GM18511 (cell line): Measurements from ENCODE around the gene SLC13A3.

ENCODE experiments used
- ATAC-seq: cut with Tn5 transposase; IDR thresholded peaks from one replicate; pipeline ENCODE4 v1.9.1; 2021; ENCODE audit warnings: mild to moderate bottlenecking, moderate library complexity; ENCODE audit not compliant: unreplicated experiment

Gene SLC13A3

DNA sequence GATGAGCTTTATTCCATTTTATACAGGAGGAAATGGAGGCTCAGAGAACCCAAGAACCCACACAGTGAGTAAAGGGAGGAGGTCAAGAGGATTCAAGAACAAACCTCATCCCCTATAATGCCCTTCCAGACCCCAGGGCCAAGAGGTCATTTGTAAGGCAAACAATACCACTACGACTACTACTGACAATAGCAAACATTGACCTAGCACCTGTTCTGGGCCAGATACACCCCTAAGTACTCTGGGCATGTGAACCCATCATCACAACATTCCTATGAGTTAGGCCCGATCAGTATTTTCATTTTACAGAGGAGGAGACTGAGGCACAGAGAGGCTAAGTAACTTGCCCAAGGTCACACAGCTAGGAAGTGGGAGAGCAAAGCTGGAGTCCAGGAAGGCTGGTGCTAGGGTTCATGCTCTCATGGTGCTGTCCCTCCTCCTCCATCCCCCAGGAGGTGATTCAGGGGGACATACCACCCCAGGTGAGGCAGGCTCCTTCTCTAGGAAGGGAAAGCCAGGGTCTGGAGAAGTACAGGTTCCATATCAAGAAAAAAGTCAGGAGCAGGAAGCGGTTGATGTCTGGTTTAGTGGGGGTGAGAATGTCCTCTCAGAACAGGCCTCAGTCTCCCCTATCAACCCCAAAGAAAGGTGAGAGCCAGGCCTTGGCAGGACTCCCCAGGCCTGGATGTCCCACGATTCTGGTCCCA lies 13.7 kb downstream of the SLC13A3 start:
- ATAC-seq = no peak

DNA sequence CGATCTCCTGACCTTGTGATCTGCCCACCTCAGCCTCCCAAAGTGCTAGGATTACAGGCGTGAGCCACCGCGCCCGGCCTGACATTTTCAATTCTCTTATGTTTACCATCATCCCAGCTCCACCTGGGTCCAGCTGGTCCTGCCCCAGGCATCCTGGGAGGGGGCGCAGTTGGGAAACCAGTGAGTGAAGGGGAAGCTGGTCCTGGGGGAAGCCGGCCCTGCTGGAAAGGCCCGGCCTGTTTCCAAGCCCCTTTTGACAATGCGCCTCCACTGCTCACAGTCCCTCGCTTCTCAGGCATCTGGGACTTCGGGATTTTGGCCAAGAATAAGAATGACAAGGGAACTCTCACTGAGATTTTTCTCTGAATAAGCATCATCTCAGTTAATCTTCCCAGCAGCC lies 14.2 kb downstream of the SLC13A3 start:
- no peak for ATAC-seq

DNA sequence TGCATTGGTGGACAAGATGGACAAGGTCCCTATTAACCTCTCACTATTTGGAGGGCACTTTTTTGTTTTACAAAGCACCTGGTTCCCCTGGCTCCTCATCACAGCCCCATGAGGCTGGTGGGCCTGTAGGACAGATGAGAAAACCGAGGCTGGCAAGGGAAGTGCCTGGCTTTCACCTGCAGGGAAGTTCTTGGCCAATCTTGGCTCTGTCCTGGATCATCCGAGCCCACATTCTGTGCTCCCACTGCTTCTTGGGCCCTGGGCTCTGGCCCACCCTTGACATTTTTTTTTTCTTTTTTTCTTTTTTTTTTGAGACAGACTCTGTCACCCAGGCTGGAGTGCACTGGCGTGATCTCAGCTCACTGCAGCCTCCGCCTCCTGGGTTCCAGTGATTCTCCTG lies 14.7 kb downstream of the SLC13A3 start:
- no peak for ATAC-seq

DNA sequence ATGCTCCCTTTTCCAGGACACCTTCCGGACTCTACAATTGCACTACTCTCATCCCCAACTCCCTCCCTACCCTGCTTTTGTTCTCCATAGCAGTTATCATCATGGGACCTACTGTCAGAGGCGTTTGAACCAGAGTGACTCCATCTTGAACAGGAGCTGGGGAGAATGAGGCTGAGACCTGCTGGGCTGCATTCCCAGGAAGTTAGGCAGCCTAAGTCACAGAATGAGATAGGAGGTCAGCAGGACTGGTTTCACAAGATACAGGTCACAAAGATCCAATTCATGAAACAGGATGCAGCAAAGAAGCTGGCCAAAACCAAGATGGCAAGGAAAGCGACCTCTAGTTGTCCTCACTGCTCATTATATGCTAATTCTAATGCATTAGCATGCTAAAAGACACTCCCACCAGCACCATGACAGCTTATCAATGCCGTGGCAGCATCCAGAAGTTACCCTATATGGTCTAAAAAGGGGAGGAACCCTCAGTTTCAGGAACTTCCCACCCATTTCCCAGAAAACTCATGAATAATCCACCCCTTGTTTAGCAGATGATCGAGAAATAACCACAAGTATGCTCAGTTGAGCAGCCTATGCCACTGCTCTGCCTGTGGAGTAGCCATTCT lies 15.6 kb downstream of the SLC13A3 start:
- no peak for ATAC-seq

DNA sequence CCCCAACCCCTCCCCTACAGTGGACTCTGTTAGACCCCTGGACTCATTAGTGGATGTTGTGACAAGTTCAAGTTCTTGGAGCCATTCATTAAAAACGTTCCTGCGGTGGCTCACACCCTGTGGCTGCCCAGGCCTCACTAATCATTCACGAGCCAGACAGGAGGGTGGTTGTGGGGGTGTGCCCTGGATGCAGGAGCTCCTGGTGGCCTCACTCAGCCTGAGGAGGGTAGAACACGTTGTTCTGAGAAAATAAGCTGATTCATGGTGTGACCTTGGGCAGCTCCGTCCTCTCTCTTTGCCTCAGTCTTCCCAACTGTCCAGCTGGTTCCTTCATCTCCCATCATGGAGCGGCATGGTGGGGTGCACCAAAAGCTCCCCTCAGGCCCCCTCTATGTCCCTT lies 16.7 kb downstream of the SLC13A3 start:
- no peak for ATAC-seq

DNA sequence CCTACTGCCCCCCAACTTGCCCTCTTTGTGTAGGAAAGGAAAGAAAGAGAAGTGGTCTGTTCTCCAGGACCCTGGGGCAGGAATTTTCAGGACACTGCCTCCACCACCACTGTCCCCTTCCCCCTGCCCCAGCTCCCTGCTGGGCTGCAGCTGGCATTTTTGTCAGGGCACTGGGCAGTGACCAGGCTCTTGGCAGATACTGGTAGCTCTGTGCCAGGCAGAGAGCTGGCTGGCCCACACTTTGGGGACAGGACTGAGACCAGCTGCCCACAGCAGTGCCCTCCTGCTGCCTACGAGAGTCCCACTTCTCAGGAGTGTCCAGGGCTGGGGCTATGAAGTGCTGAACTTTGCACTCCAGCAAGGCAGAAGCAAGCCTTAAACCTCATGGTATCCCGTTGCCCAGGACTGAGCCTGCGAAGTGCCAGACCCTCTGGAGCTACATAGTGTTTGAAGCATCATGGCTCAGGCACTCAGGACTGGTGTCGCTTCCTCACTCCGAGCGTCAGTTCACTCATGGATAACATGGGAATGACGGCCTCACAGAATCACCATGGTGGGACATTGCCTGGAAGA lies 19.3 kb downstream of the SLC13A3 start:
- ATAC-seq = no peak

DNA sequence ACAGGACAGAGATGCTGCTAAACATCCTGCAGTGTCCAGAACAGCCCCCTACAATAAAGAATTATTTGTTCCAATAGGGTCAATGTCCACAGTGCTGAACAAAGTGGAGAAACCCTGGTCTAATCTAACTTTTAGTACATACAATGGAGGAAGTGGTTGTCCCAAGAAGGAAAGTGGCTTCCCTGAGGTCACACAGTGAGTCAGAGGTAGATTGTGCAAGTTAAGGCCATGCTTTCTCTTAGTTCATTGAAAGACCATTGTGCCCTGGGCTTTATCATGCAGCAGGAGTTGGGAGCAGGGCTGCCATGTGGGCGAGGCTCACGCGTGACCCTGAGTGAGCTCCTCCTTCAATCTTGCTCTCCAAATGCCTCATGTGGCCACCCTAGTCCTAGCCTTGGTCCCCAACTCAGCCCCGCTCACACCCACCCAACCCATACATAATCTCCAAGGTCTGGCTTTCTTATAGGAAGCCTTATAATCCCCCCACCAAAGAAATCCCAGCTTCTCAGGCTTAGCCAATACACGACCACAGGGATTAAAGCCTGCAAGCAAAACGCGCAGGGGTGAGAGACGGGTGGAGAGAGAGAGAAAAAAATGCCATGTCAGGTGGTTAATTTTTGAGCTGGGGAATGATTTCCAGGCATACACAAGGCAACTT lies 19.9 kb downstream of the SLC13A3 start:
- no peak for ATAC-seq

DNA sequence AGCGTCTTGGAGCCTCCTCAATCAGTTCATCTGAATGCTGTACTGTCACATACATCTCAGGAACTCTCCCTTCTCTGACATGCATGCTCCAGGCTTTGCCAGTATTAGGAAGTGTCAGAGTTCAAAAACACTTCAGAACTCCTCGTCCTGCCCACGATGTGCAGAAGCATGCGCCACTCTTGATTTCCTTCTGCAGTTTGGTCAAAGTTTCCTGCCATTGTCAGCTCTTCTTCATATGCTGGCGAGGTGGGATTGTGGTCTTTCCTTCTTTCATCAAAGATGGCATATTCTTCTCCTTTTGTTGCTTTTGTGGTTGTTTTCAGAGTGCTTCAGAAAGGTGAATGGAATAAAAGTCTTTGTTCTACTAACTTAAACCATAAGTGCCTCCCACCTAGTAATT lies 21.0 kb downstream of the SLC13A3 start:
- ATAC-seq = no peak

DNA sequence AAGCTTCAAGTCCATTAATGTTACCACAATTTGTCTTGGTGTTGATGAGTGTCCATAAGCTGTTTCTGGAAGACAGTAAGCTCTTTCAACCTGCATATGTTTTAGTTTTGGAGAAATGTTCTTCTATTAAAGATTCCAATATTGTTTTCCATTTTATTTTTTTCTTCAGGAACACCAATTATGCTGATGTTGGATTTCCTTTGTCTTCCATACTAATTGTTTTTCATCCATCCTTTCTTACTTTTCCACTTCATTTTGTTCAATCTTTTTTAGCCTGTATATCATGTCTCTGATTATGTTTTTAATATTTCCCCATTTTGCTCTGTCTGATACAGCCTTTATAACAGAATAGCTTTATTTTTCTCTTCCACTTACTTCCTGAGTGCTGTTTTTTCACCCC lies 21.9 kb downstream of the SLC13A3 start:
- ATAC-seq = no peak

DNA sequence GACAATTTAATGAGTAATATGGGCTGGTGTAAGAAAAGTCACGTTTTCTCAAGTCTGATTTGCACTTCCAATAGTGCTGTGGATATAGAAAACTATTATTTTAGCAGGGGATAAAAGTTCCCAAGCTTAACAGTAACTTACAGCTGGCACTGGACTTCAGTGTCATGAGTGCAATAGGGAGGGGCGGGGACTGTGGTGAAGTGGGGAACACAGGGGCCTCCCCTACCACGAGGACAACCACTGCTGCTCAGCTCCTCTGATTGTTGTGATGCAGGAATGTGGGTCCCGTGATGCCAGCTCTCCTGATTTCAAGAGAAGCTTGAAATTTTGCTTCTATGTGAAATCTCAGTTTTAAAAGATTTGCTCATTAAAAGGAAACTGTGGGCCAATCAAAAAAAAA lies 24.0 kb downstream of the SLC13A3 start:
- no peak for ATAC-seq

DNA sequence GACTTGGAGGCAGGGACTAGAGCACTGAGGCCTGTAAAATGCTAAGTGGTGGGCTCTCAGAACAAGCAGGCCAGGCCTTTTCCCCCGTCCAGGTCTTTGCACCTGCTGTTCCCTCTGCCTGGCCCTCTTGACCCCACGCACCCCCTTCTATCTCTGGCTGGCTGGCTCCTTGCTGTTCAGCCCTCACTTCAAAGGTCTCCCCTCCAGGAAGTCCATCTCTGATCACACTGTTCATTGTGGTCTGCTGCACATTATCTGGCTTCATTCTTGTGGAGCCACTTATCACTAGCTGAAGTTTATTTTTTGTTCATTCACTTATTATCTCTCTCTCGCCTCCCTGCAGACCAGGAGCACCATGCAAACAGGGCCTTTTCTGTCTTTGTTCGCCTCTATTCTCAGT lies 24.5 kb downstream of the SLC13A3 start:
- no peak for ATAC-seq

DNA sequence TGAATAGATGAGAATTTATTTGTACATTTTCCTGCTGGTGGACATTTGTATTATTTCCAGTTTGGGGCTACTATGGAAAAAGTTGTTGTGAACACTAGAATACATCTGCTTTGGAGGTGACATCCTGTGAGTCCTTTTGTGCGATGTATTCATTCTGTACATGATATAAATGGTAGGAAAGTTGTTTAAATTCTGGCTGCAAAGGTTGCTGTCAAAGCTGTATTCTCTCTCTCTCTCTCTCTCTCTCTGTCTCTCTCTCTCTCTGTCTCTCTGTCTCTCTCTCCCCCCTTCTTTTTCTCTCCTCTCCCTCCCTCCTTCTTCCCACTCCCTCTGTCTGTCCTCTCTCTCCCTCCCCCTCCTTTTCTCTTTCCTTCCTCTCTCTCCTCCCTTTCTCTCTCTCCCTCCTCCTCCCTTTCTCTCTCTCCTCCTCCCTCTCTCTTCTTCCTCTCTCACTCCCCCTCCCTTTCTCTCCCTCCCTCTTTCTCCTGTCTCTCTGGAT lies 25.3 kb downstream of the SLC13A3 start:
- no peak for ATAC-seq

DNA sequence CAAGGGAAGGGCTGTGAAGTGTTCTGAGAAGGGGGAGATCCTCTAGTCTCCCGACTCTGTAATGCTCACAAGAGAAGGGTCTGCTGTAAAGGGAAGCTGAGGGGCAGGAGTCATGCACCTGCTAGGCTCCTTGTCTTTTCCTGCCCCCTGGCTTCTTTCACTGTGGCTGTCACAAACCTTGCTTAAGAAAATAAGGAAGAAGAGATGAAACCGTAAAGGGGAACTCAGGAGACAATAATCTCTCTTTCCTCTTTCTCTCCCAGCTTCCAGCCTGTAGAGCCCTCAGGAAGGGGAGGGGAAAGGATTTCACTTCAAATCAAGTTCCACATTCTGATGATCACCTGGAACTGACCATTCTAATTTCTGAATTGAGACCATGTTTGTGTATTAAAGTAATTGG lies 26.3 kb downstream of the SLC13A3 start:
- no peak for ATAC-seq

DNA sequence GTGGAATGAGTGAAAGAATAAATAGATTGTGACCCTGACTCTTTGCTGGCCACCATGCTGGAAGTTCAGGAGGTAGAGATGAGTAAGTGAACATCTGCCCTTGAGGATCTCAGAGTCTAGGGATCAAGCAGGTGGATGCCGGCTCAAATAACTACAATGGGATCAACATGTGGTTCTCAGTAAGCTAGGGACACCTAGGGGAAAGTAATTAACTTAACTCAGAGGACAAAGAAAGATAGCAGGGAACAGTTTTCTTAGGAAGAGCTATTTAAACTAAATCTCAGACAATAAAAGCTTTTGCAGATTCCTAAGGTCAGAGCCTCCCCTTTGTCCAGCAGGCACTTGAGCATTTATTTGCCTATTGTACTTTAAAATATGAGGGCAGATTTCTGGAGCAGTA lies 29.1 kb downstream of the SLC13A3 start:
- ATAC-seq = no peak

DNA sequence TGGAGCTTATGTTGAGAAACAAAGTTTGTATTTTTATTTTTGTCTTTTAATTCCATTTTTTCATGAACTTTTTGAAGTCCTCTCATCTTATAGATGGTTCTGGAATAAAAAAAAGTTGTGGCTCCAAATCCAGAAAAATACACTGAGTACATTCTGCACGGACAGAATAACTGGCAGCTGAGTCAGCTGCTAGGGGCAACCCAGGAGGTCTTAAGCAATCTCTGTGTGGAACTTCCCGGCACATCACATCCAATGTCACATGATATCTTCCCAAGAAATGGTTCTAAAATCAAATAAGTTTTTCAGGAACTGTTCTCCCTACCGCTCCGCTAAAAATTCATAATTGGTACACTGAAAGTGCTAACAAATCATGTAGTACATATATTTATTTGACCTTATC lies 29.8 kb downstream of the SLC13A3 start:
- ATAC-seq = no peak

DNA sequence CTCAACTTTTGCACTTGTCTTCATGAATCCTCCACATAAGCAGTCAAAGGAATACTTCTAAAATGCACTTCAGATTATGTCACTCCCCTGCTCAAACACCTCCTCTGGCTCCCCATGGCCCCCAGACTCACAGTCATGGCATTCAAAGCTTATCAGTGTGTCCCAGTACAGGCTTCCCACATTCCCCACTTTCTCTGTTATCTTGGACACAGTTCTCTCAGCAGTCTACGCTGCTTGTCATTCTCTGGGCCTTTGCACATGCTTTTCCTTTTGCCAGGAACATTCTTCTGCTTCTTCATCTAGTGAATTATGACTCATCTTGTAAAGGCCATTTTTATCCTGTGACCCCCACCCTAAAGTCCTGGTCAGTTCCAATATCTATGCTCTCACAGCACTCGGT lies 31.8 kb downstream of the SLC13A3 start:
- no peak for ATAC-seq

DNA sequence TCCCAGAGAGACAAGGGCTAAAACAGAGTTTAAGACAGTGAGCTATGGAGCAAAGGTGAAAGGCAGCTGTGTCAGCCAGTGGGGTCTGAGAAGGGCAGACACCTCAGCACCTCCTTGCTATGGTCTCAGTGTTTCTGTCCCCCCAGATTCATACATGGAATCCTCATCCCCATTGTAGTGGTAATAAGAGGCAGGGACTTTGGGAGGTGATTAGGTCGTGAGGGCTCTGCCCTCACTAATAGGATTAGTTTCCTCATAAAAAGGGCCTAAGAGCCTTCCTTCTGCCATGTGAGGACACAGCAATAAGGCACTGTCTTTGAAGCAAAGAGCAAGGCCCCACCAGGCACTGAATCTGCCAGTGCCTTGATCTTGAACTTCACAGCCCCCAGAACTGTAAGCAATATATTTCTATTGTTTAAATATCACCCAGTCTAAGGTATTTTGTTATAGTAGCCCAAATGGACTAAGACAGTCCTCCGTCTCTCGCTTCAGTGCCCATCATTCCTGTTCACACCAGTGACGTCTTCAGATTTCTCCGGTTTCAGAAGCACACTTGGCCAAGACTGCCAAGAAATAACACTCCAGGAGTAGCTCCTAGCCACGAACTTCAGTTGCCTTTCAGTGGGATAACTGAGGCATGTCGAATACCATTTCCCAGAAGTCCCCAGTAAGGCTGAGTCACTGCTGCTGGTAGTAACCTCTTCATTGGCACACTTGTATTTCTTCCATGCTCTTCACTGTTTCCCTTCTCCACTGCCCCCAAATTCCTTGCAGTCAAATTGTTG lies 32.8 kb downstream of the SLC13A3 start:
- no peak for ATAC-seq

DNA sequence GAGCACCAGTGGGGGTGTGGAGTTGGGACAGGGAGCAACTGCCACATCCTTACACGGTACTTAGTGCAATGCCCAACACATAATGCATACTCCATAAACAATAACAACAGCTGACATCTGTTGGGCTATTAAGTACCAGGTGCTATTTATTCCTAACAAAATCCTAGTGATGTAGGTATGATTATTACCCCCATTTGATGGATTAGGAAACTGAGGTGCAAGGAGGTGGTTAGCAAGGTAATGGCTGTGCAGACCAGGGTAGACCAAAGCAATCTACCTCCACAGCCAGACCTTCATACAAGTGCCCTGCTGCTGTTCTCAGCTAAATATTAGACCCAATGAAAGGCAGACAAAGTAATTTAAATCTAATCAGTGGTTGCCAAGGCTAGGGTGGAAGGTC lies 36.8 kb downstream of the SLC13A3 start:
- no peak for ATAC-seq

DNA sequence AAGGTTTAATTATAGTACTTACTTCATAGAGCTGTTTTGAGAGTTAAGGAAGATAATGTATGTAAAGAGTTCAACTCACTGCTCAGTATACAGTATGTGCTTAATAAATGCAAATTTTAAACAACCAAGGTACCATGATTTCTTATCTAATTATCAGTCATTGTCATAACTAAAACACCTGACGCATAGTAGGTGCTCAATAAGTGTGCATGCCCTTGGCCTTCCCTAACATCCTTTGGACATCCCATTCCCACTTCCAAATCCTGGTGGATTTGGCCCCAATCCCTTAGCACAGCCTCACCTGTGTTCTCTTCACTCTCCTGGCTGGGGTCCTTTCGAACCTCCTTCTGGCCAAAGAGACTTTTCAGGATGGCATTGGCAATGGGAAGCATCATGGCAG lies 41.1 kb downstream of the SLC13A3 start:
- no peak for ATAC-seq

DNA sequence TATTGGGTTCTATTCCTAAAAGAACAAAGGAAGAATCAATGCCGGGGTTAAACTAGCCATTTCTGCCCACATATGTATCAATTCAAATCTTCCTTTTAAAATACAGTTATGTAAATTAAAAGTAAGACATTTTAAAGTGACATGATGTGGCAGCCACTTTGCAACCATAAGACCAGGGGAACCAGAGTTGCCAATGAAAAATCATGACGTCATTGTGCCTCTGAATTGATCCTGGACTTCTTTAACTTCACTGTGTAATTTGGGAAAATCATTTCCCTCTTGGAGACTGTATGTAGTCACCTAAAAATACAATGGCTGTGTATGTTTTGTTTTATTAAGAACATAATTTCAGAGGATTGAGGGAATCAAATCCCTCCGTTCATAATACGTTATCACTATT lies 42.2 kb downstream of the SLC13A3 start:
- ATAC-seq = no peak

DNA sequence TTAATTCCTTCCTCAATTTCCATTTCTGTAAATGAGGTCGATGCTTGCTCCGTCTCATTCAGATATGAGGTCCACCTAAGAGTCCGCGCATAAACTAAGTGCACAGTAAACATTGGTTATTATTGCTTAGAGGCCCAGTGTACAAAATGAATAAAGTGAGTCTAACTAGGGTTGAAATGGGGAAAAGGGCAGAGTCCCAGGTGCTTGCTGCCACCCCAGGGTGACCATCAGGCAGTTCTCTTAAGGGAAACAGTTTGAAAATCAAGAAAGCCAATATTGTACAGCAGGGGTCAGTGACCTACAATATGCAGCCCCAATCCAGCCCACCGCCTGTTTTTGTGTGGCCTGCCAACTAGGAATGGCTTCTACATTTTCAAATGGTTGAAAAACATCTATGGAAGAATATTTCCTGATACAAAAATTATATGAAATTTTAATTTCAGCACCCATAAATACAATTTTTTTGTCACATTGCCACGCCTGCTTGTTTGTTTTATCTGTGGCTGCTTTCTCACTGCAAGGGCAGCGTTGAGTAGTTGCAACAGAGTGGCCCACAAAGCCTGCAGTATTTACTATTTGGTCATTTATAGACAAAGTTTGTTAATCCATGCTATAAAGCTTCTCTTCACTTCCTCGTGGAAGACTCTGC lies 43.3 kb downstream of the SLC13A3 start:
- ATAC-seq = no peak
